Caco-2 (cell line): ENCODE results near the gene SCYL1. TPM values are rescaled to one million over a fixed set of nuclear protein-coding genes. Genes with fewer than 3 reads are reported as not detected.

Experiments
- BruUV-seq: library from RNA; stranded (reverse); fragments of 400-500 nt; replicated peaks from 2 replicates; lab custom pipeline; 2021; lab: Mats Ljungman, UMichigan
- CTCF ChIA-PET: fragments of 300-600 bp; sonication (Branson Sonifier 250); formaldehyde crosslinking; loops from one replicate; lab custom pipeline; 2022; ENCODE audit warnings: antibody characterized with exemption; lab: Charles Lee
- POLR2A ChIA-PET: fragments of 300-600 bp; sonication (Branson Sonifier 250); formaldehyde crosslinking; loops from one replicate; lab custom pipeline; 2022; ENCODE audit warnings: antibody characterized with exemption; lab: Charles Lee
- DNase-seq, 2 experiments: peaks; one replicate each; pipeline versions ENCODE4 v3.0.0 to v3.0.0-alpha.2; 2020 to 2022
- H3K27me3 ChIP-seq: replicated peaks from 2 replicates; pipeline ENCODE4 v1.6.0; 2011; ENCODE audit warnings: low read length; ENCODE audit not compliant: control insufficient read depth, insufficient read depth
- H3K36me3 ChIP-seq: 2 replicates; pipeline ENCODE4 v1.5.1; 2011; ENCODE audit warnings: low read length; ENCODE audit not compliant: control insufficient read depth, insufficient read depth
- H3K4me1 ChIP-seq: fragments of 250-450 bp; sonication (Bioruptor Pico); 2 replicates; pipeline ENCODE4 v1.5.1; 2020; ENCODE audit warnings: mild to moderate bottlenecking
- H3K4me3 ChIP-seq: 2 replicates; pipeline ENCODE4 v1.5.1; 2011; ENCODE audit warnings: low read depth, mild to moderate bottlenecking, control low read depth, low read length
- H3K9me3 ChIP-seq: fragments of 250-450 bp; sonication (Bioruptor Pico); 2 replicates; pipeline ENCODE4 v1.5.1; 2020; ENCODE audit warnings: mild to moderate bottlenecking, moderate library complexity
- H3K27ac Mint-ChIP-seq: one replicate; pipeline ENCODE4 v1.8.0; 2022; ENCODE audit warnings: mixed read lengths; ENCODE audit not compliant: unreplicated experiment
- H3K27me3 Mint-ChIP-seq: one replicate; pipeline ENCODE4 v1.8.0; 2022; ENCODE audit warnings: mixed read lengths; ENCODE audit not compliant: insufficient read depth, unreplicated experiment
- H3K36me3 Mint-ChIP-seq: one replicate; pipeline ENCODE4 v1.8.0; 2022; ENCODE audit warnings: mild to moderate bottlenecking, mixed read lengths; ENCODE audit not compliant: insufficient read depth, unreplicated experiment
- H3K4me1 Mint-ChIP-seq: one replicate; pipeline ENCODE4 v1.8.0; 2022; ENCODE audit warnings: low read depth, mixed read lengths; ENCODE audit not compliant: unreplicated experiment
- H3K4me3 Mint-ChIP-seq: one replicate; pipeline ENCODE4 v1.8.0; 2022; ENCODE audit warnings: mild to moderate bottlenecking, moderate library complexity, mixed read lengths; ENCODE audit not compliant: unreplicated experiment
- H3K9me3 Mint-ChIP-seq: one replicate; pipeline ENCODE4 v1.8.0; 2022; ENCODE audit warnings: mixed read lengths; ENCODE audit not compliant: unreplicated experiment
- intact Hi-C: fragments of 100-400 bp; cut with micrococcal nuclease; formaldehyde crosslinking; loops from one replicate; pipeline ENCODE4 v1.10.0; 2022; ENCODE audit not compliant: unreplicated experiment
- total RNA-seq: library from RNA; stranded (reverse); gene quantifications from 2 replicates; pipeline ENCODE4 v1.2.3, GENCODE V29; 2022
- TF ChIP-seq, protein P1 (sequence below), 2 experiments: fragments of 200-600 bp in 1 of 2; IDR thresholded peaks; 1 replicate in 1 of 2; 2 replicates in 1 of 2; pipeline versions ENCODE4 v1.5.1 to v1.8.0; 2011 to 2022; ENCODE audit warnings: antibody characterized with exemption in 1 of 2, control low read depth in 1 of 2, inconsistent platforms in 1 of 2, low read depth in 1 of 2, low read length in 1 of 2, mild to moderate bottlenecking in 1 of 2, moderate library complexity in 1 of 2; ENCODE audit not compliant: insufficient read depth in 1 of 2, severe bottlenecking in 1 of 2, unreplicated experiment in 1 of 2

The SCYL1 gene
- total RNA-seq, 1 experiment from 2014 or later, result 123 TPM

DNA sequence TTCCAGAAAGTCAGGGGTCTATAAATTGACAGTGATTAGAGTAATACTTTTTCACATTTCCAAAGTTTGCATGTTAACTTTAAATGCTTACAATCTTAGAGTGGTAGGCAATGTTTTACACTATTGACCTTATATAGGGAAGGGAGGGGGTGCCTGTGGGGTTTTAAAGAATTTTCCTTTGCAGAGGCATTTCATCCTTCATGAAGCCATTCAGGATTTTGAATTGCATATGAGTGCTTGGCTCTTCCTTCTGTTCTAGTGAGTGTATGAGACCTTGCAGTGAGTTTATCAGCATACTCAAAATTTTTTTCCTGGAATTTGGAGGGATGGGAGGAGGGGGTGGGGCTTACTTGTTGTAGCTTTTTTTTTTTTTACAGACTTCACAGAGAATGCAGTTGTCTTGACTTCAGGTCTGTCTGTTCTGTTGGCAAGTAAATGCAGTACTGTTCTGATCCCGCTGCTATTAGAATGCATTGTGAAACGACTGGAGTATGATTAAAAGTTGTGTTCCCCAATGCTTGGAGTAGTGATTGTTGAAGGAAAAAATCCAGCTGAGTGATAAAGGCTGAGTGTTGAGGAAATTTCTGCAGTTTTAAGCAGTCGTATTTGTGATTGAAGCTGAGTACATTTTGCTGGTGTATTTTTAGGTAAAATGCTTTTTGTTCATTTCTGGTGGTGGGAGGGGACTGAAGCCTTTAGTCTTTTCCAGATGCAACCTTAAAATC, 20.8 kb upstream of the SCYL1 start:
- H3K36me3 Mint-ChIP-seq, result no peaks in the 10 kb centered on the region
- H3K27me3 Mint-ChIP-seq, result peaks cover 3% of the 10 kb centered on the region
- intact Hi-C loops, result no loop called here
- H3K4me3 ChIP-seq, result peak overlapping the region; percentile 81
- peaks cover 17% of the 10 kb centered on the region for H3K36me3 ChIP-seq
- TF ChIP-seq, protein P1, sequence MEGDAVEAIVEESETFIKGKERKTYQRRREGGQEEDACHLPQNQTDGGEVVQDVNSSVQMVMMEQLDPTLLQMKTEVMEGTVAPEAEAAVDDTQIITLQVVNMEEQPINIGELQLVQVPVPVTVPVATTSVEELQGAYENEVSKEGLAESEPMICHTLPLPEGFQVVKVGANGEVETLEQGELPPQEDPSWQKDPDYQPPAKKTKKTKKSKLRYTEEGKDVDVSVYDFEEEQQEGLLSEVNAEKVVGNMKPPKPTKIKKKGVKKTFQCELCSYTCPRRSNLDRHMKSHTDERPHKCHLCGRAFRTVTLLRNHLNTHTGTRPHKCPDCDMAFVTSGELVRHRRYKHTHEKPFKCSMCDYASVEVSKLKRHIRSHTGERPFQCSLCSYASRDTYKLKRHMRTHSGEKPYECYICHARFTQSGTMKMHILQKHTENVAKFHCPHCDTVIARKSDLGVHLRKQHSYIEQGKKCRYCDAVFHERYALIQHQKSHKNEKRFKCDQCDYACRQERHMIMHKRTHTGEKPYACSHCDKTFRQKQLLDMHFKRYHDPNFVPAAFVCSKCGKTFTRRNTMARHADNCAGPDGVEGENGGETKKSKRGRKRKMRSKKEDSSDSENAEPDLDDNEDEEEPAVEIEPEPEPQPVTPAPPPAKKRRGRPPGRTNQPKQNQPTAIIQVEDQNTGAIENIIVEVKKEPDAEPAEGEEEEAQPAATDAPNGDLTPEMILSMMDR (IDR thresholded peaks at IDR 0.05; ENCODE audit: insufficient read depth in 1 of 2, low read depth in 1 of 2, low read length in 1 of 2, severe bottlenecking in 1 of 2, unreplicated experiment in 1 of 2), result no peak
- peaks cover 34% of the 10 kb centered on the region for H3K4me1 ChIP-seq
- no peak overlapping the region for H3K4me3 Mint-ChIP-seq
- peak in 1 of 2 experiments; percentile 52 for DNase-seq
- CTCF ChIA-PET, result interaction anchor here (0.6 to 1.6 kb wide), 3 partner anchors 24 to 154 kb away, joined by 4 to 6 read pairs (median 4); no protein-coding TSS in a partner anchor
- H3K9me3 ChIP-seq, result no peaks in the 10 kb centered on the region
- BruUV-seq, result no TSS peak
- no peaks in the 10 kb centered on the region for H3K27me3 ChIP-seq
- H3K27ac Mint-ChIP-seq, result no peak overlapping the region
- no peaks in the 10 kb centered on the region for H3K9me3 Mint-ChIP-seq
- POLR2A ChIA-PET, result interaction anchor here (0.6 to 13.2 kb wide), 10 partner anchors 10 to 88 kb away, joined by 3 to 377 read pairs (median 6); no protein-coding TSS in a partner anchor
- peaks cover 63% of the 10 kb centered on the region for H3K4me1 Mint-ChIP-seq

DNA sequence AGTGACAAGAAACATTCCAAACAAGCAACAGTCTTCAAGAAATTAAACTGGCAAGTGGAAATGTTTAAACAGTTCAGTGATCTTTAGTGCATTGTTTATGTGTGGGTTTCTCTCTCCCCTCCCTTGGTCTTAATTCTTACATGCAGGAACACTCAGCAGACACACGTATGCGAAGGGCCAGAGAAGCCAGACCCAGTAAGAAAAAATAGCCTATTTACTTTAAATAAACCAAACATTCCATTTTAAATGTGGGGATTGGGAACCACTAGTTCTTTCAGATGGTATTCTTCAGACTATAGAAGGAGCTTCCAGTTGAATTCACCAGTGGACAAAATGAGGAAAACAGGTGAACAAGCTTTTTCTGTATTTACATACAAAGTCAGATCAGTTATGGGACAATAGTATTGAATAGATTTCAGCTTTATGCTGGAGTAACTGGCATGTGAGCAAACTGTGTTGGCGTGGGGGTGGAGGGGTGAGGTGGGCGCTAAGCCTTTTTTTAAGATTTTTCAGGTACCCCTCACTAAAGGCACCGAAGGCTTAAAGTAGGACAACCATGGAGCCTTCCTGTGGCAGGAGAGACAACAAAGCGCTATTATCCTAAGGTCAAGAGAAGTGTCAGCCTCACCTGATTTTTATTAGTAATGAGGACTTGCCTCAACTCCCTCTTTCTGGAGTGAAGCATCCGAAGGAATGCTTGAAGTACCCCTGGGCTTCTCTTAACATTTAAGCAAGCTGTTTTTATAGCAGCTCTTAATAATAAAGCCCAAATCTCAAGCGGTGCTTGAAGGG, 20.0 kb upstream of the SCYL1 start:
- POLR2A ChIA-PET, result interaction anchor here (0.5 to 13.2 kb wide), 11 partner anchors 12 to 134 kb away, joined by 3 to 377 read pairs (median 6); no protein-coding TSS in a partner anchor
- Histone ChIP-seq H3K27me3 (no peaks in the 10 kb centered on the region), H3K36me3 (peaks cover 17% of the 10 kb centered on the region), H3K4me1 (peaks cover 34% of the 10 kb centered on the region), H3K4me3 (peak overlapping the region; percentile 81), H3K9me3 (no peaks in the 10 kb centered on the region)
- Mint-ChIP-seq H3K27me3 (peaks cover 3% of the 10 kb centered on the region), H3K9me3 (no peaks in the 10 kb centered on the region), H3K36me3 (no peaks in the 10 kb centered on the region), H3K4me3 (no peak overlapping the region), H3K27ac (no peak overlapping the region), H3K4me1 (peaks cover 68% of the 10 kb centered on the region)
- no peak for DNase-seq
- intact Hi-C loops, result no loop called here
- BruUV-seq, result TSS peak; percentile 0
- CTCF ChIA-PET, result interaction anchor here (0.6 to 2.0 kb wide), 3 partner anchors 27 to 155 kb away, joined by 4 to 6 read pairs (median 4); no protein-coding TSS in a partner anchor
- TF ChIP-seq, protein P1 (IDR thresholded peaks at IDR 0.05; ENCODE audit: insufficient read depth in 1 of 2, low read depth in 1 of 2, low read length in 1 of 2, severe bottlenecking in 1 of 2, unreplicated experiment in 1 of 2), result no peak
